ENCODE measurements around the gene SPDYC.

The SPDYC gene

GRCh38 chr11:65170058-65170534, at the start of gene SPDYC:
Gene SPDYC, plus strand, starts transcription at chr11:65170233. Its CDS starts 1,125 bp downstream, at chr11:65171358.
- Histone ChIP-seq H3K27ac (no peak within 1 kb of the TSS), H3K4me1 (ENCODE audit: control insufficient read depth in 1 of 2, insufficient read depth in 1 of 2, low read depth in 1 of 2, low read length in 1 of 2) (peaks cover 5 to 7% of the 10 kb centered on the region in 2 experiments)
- TF ChIP-seq CTCF (IDR thresholded peaks at IDR 0.05): no peak

GRCh38 chr11:65120831-65121230, 49.2 kb upstream of the SPDYC start:
- H3K27ac ChIP-seq: peak overlapping the region; percentile 90
- H3K4me3 ChIP-seq (ENCODE audit: low read depth in 1 of 2, low read length in 1 of 2): peak overlapping the region; percentile 79 to 91
- TF ChIP-seq CTCF (IDR thresholded peaks at IDR 0.05): no peak
- no peaks in the 10 kb centered on the region for H3K27me3 ChIP-seq
- H3K36me3 ChIP-seq: peaks cover 52% of the 10 kb centered on the region
- H3K4me1 ChIP-seq (ENCODE audit: control insufficient read depth in 1 of 2, insufficient read depth in 1 of 2, low read depth in 1 of 2, low read length in 1 of 2): peaks cover 44 to 46% of the 10 kb centered on the region in 2 experiments
- no peaks in the 10 kb centered on the region for H3K9me3 ChIP-seq

More at GRCh38 chr11:65170058-65170534, at the start of gene SPDYC:
- Histone ChIP-seq H3K9me3 (no peaks in the 10 kb centered on the region), H3K36me3 (no peaks in the 10 kb centered on the region), H3K27me3 (no peaks in the 10 kb centered on the region), H3K4me3 (ENCODE audit: low read depth in 1 of 2, low read length in 1 of 2) (no peak within 1 kb of the TSS)

GRCh38 chr11:65121447-65121864, 48.6 kb upstream of the SPDYC start:
- TF ChIP-seq CTCF (IDR thresholded peaks at IDR 0.05): no peak
- peaks cover 42 to 43% of the 10 kb centered on the region in 2 experiments for H3K4me1 ChIP-seq (ENCODE audit: control insufficient read depth in 1 of 2, insufficient read depth in 1 of 2, low read depth in 1 of 2, low read length in 1 of 2)
- peak overlapping the region; percentile 90 for H3K27ac ChIP-seq
- H3K27me3 ChIP-seq: no peaks in the 10 kb centered on the region
- peaks cover 58% of the 10 kb centered on the region for H3K36me3 ChIP-seq
- H3K4me3 ChIP-seq (ENCODE audit: low read depth in 1 of 2, low read length in 1 of 2): peak overlapping the region; percentile 79 to 91
- no peaks in the 10 kb centered on the region for H3K9me3 ChIP-seq

- H3K4me3 ChIP-seq (ENCODE audit: low read depth in 1 of 2, low read length in 1 of 2): peak within 1 kb of the TSS; percentile 79 to 91
- no peaks in the 10 kb centered on the region for H3K9me3 ChIP-seq
- peaks cover 64% of the 10 kb centered on the region for H3K36me3 ChIP-seq
- H3K27ac ChIP-seq: peak within 1 kb of the TSS; percentile 90
- H3K4me1 ChIP-seq (ENCODE audit: control insufficient read depth in 1 of 2, insufficient read depth in 1 of 2, low read depth in 1 of 2, low read length in 1 of 2): peaks cover 35 to 37% of the 10 kb centered on the region in 2 experiments
- no peaks in the 10 kb centered on the region for H3K27me3 ChIP-seq
- no peak for TF ChIP-seq CTCF (IDR thresholded peaks at IDR 0.05)
Measured at GRCh38 chr11:65121865-65122696, 48.0 kb upstream of the SPDYC start, which contains the start of the genes FAU and MRPL49. Gene FAU, minus strand, starts transcription at chr11:65122134. Its CDS starts 321 bp downstream, at chr11:65121813. Gene MRPL49, plus strand, starts transcription at chr11:65122321. Its CDS starts 26 bp downstream, at chr11:65122347.

- no peak overlapping the region for H3K4me3 ChIP-seq (ENCODE audit: low read depth in 1 of 2, low read length in 1 of 2)
- no peak overlapping the region for H3K27ac ChIP-seq
- no peaks in the 10 kb centered on the region for H3K9me3 ChIP-seq
- H3K36me3 ChIP-seq: peaks cover 72% of the 10 kb centered on the region
- no peak for TF ChIP-seq CTCF (IDR thresholded peaks at IDR 0.05)
- peaks cover 24 to 25% of the 10 kb centered on the region in 2 experiments for H3K4me1 ChIP-seq (ENCODE audit: control insufficient read depth in 1 of 2, insufficient read depth in 1 of 2, low read depth in 1 of 2, low read length in 1 of 2)
- H3K27me3 ChIP-seq: no peaks in the 10 kb centered on the region
Measured at GRCh38 chr11:65124480-65125196, 45.4 kb upstream of the SPDYC start.

Measured in neutrophil (primary cell).